Activated CD8-positive, alpha-beta T cell treated with anti-CD3 and anti-CD28 coated beads for 36 hours (primary cell): Measurements from ENCODE around the gene LRRC52. TPM values are rescaled to one million over a fixed set of nuclear protein-coding genes. Genes with fewer than 3 reads are reported as not detected.

Source experiments
- ATAC-seq: fragments of 200-7000 bp; cut with Tn5 transposase; one replicate; pipeline ENCODE4 v1.10.0; 2021; ENCODE audit warnings: mild to moderate bottlenecking, moderate library complexity
- CTCF ChIA-PET: fragments of 350-600 bp; sonication (Branson Sonifier 250); formaldehyde crosslinking; loops from one replicate; lab custom pipeline; 2021; ENCODE audit warnings: antibody characterized with exemption; lab: Charles Lee
- POLR2A ChIA-PET: fragments of 350-600 bp; sonication (Branson Sonifier 250); formaldehyde crosslinking; loops from one replicate; lab custom pipeline; 2021; ENCODE audit warnings: antibody characterized with exemption; lab: Charles Lee
- DNase-seq: peaks from one replicate; pipeline ENCODE4 v3.0.0-alpha.2; 2020
- H3K27ac Mint-ChIP-seq: one replicate; pipeline ENCODE4 v1.8.0; 2021; ENCODE audit warnings: mild to moderate bottlenecking, mixed read lengths
- H3K27me3 Mint-ChIP-seq: one replicate; pipeline ENCODE4 v1.8.0; 2021; ENCODE audit warnings: mixed read lengths
- H3K36me3 Mint-ChIP-seq: one replicate; pipeline ENCODE4 v1.8.0; 2021; ENCODE audit warnings: low read depth, mixed read lengths
- H3K4me1 Mint-ChIP-seq: one replicate; pipeline ENCODE4 v1.8.0; 2021; ENCODE audit warnings: low read depth, mixed read lengths
- H3K4me3 Mint-ChIP-seq: one replicate; pipeline ENCODE4 v1.8.0; 2021; ENCODE audit warnings: mild to moderate bottlenecking, moderate library complexity, mixed read lengths
- H3K9me3 Mint-ChIP-seq: one replicate; pipeline ENCODE4 v1.8.0; 2021; ENCODE audit warnings: mixed read lengths
- intact Hi-C: fragments of 100-400 bp; cut with micrococcal nuclease; formaldehyde crosslinking; loops from one replicate; pipeline ENCODE4 v1.10.0; 2022
- total RNA-seq, 2 experiments: library from RNA; stranded (reverse); gene quantifications; one replicate each; pipeline ENCODE4 v1.2.3, GENCODE V29; 2021
- TF ChIP-seq, protein P1 (sequence below): fragments of 200-600 bp; IDR thresholded peaks from one replicate; pipeline ENCODE4 v1.8.0; 2022; ENCODE audit warnings: antibody characterized with exemption, mild to moderate bottlenecking

LRRC52 gene
- total RNA-seq, 2 experiments from 2014 or later, result not detected

DNA sequence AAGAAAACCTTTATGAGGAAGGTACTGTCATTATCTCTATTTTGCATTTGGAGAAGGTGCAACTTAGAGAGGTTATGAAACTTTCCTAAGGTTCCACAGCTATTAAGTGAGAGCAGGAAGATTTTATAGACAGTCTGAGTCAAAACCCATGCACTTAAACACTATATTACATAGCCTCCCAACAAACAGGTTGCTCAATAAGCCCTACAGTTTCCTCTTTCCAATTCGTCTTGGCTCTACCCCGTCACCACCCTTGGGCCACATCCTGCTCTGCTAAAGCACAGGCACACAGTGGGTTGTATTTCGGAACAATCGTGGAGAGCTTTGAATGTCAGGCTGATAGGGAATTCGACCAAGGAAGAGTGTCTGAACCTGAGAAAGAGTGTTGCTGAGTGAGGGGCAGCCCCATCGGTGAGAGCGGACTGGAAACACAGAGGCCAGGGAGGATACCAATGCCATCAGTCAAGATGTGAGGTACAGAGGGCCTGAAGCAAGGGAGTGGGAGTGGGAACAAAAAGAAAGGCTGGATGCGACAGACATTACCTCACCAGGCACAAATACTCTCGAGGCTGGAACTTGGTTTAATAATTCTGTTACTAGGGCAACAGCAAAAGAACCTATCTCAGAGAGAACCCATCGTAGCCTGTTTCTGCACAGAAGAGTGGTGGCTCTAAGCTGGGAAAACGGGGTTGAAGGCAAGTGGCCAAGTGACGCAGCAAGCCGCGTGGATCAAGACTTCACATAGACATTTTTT is 6.3 kb upstream of the LRRC52 start:
- H3K27me3 Mint-ChIP-seq, result peaks cover 20% of the 10 kb centered on the region
- ATAC-seq (no peak), DNase-seq (no peak)
- H3K9me3 Mint-ChIP-seq, result no peaks in the 10 kb centered on the region
- no peaks in the 10 kb centered on the region for H3K4me1 Mint-ChIP-seq
- CTCF ChIA-PET, result interaction anchor here (1.2 kb wide), 2 partner anchors 60 to 145 kb away, joined by 3 read pairs; no protein-coding TSS in a partner anchor
- POLR2A ChIA-PET, result interaction anchor here (0.5 kb wide), 1 partner anchor 14 kb away, joined by 3 read pairs; no protein-coding TSS in a partner anchor
- intact Hi-C loops, result no loop called here
- H3K4me3 Mint-ChIP-seq, result no peak overlapping the region
- H3K27ac Mint-ChIP-seq, result no peak overlapping the region
- no peaks in the 10 kb centered on the region for H3K36me3 Mint-ChIP-seq
- TF ChIP-seq, protein P1, sequence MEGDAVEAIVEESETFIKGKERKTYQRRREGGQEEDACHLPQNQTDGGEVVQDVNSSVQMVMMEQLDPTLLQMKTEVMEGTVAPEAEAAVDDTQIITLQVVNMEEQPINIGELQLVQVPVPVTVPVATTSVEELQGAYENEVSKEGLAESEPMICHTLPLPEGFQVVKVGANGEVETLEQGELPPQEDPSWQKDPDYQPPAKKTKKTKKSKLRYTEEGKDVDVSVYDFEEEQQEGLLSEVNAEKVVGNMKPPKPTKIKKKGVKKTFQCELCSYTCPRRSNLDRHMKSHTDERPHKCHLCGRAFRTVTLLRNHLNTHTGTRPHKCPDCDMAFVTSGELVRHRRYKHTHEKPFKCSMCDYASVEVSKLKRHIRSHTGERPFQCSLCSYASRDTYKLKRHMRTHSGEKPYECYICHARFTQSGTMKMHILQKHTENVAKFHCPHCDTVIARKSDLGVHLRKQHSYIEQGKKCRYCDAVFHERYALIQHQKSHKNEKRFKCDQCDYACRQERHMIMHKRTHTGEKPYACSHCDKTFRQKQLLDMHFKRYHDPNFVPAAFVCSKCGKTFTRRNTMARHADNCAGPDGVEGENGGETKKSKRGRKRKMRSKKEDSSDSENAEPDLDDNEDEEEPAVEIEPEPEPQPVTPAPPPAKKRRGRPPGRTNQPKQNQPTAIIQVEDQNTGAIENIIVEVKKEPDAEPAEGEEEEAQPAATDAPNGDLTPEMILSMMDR, result no peak

DNA sequence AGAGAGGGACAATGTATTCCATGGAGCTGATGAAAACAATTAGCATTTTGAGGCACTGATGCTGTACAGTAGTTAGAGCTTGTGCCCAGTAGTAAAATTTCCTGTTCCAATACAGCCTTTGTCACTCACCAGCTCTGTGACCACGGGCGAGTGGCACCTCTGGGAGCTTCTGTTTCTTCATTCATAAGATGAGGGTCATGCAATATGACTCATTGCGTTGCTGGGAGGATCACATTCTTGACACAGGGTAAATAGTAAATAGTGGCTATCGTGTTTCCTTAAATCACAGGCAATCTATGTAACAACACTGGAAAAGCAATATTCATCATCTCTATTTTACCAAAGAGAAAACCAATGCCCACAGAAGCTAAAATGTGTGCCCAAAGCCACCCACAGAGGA is 4.5 kb upstream of the LRRC52 start:
- H3K9me3 Mint-ChIP-seq, result no peaks in the 10 kb centered on the region
- H3K27me3 Mint-ChIP-seq, result peaks cover 25% of the 10 kb centered on the region
- ATAC-seq, result no peak
- no peak overlapping the region for H3K27ac Mint-ChIP-seq
- no peaks in the 10 kb centered on the region for H3K36me3 Mint-ChIP-seq
- H3K4me3 Mint-ChIP-seq, result no peak overlapping the region
- TF ChIP-seq, protein P1, result no peak
- DNase-seq, result no peak
- ChIA-PET CTCF (interaction anchor here (1.1 kb wide), 1 partner anchor 385 kb away, joined by 3 read pairs; no protein-coding TSS in a partner anchor), POLR2A (no interaction called here)
- intact Hi-C loops, result no loop called here
- peaks cover 4% of the 10 kb centered on the region for H3K4me1 Mint-ChIP-seq

DNA sequence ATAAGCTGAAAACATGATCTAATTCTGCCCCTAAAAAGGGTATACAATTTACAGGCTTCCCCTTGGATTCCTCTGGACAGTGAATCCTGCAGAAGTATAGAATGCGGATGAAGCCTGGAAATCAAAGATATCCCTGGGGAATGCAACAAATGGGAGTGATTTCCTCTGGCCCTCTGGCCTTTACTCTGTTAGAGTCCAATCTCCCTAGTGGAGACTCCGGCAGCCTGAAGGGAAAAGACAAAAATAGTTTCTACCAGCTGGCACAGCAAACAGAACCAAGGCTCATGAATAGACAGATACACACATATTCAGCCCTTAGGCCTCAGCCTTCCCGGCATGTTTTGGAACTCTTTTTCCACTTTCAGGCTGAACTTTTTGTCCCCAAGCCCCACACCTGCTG is 3.9 kb upstream of the LRRC52 start:
- intact Hi-C loops, result no loop called here
- Mint-ChIP-seq H3K27ac (no peak overlapping the region), H3K27me3 (peaks cover 30% of the 10 kb centered on the region), H3K36me3 (no peaks in the 10 kb centered on the region), H3K9me3 (no peaks in the 10 kb centered on the region), H3K4me3 (no peak overlapping the region), H3K4me1 (peaks cover 4% of the 10 kb centered on the region)
- DNase-seq (no peak), ATAC-seq (no peak)
- TF ChIP-seq, protein P1, result no peak
- ChIA-PET POLR2A (no interaction called here), CTCF (interaction anchor here (1.1 kb wide), 1 partner anchor 385 kb away, joined by 3 read pairs; no protein-coding TSS in a partner anchor)

DNA sequence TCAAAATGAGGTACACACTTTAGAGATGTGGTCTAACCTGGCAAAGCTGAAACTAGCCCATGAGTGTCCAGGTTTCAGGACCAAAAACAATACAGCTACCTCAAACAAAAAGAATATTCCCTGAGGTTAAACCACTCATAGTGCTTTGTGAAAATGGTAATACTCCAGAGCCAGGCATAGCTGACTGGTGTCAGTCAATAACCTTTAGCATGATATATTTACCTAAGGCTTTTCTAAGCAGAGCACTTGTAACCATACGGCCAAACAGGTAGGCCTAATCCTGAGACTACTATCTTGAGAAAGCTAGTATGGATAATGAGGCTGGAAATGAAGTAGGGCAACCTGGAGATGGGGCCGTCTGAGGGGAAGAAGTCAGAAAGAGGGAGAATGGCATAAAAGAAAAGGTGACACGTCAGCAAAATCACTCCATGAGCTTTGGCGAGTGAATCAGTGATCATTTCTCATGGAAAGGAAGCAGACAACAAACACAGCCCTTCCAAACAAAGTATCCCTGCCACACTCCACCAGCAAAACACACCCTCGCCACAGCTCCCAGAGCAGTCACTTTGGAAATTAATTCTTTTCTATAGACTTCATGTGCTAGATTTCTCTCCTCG is 1.7 kb upstream of the LRRC52 start:
- H3K27me3 Mint-ChIP-seq, result peaks cover 34% of the 10 kb centered on the region
- ChIA-PET CTCF (interaction anchor here (0.8 kb wide), 1 partner anchor 51 kb away, joined by 3 read pairs; no protein-coding TSS in a partner anchor), POLR2A (no interaction called here)
- ATAC-seq (no peak), DNase-seq (no peak)
- H3K4me1 Mint-ChIP-seq, result peaks cover 4% of the 10 kb centered on the region
- no peaks in the 10 kb centered on the region for H3K9me3 Mint-ChIP-seq
- H3K36me3 Mint-ChIP-seq, result no peaks in the 10 kb centered on the region
- intact Hi-C loops, result no loop called here
- no peak overlapping the region for H3K4me3 Mint-ChIP-seq
- no peak overlapping the region for H3K27ac Mint-ChIP-seq
- TF ChIP-seq, protein P1, result no peak

DNA sequence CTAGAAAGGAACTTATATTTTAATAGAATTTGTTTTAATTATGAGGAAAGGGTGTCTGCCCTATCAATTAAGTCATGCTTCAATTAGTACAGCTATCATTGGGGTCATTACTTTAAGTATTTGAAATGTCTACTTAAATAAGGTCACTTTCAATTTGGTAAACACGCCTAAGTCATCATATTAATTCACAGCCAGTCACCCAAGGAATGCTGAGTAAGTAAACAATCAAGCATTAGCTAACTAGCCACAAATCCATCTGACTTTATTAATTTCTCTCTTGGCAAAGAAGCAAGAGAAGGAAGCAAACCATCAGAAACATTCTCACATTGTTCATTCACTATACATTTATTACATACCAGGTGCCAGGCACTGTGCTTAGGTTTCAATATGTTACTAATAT is 1.2 kb upstream of the LRRC52 start:
- no peaks in the 10 kb centered on the region for H3K9me3 Mint-ChIP-seq
- peaks cover 34% of the 10 kb centered on the region for H3K27me3 Mint-ChIP-seq
- POLR2A ChIA-PET, result no interaction called here
- intact Hi-C loops, result no loop called here
- ATAC-seq (no peak), DNase-seq (no peak)
- no peak overlapping the region for H3K4me3 Mint-ChIP-seq
- TF ChIP-seq, protein P1, result no peak
- H3K36me3 Mint-ChIP-seq, result no peaks in the 10 kb centered on the region
- no peak overlapping the region for H3K27ac Mint-ChIP-seq
- CTCF ChIA-PET, result no interaction called here
- H3K4me1 Mint-ChIP-seq, result peaks cover 4% of the 10 kb centered on the region
